HG02938 (cell line): ENCODE results near the gene SH3PXD2A.
"Not testable (repeated sequence)": the region's sequence is repeated elsewhere in the genome, so short reads cannot be mapped to it uniquely, and the experiment has no call there.

ENCODE experiments used
- ATAC-seq: cut with Tn5 transposase; IDR thresholded peaks from one replicate; pipeline ENCODE4 v1.9.1; 2021; ENCODE audit warnings: mild to moderate bottlenecking, moderate library complexity; ENCODE audit not compliant: unreplicated experiment

SH3PXD2A gene

DNA sequence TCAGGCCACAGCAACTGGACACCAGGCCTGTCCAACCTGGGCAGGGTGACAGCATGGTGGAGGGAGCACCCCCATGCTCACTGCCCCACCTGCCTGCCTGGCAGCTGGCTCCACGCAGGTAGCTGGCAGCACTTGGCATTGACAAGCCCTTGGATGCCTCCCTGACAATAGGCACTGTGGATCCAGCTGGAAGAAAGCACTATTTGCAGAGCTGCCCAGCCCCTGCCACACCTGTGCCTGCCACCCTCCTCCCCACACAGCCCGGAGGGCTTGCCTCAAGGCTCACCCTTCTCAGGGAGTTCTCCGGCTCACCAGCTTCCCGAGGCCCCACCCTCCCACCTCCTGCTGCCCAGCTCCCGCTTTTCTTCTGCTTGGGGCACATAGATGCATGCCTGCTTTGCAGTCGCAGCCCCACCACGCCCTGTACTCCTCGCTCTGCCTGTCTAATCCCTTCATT lies 201.8 kb downstream of the SH3PXD2A start:
- ATAC-seq, result no peak

GRCh38 chr10:103652599-103653281 lies 202.6 kb downstream of the SH3PXD2A start:
- no peak for ATAC-seq

- ATAC-seq, result no peak
These were observed 203.4 kb downstream of the SH3PXD2A start for GRCh38 chr10:103651783-103652476.

GRCh38 chr10:103651333-103651732 lies 204.0 kb downstream of the SH3PXD2A start:
- ATAC-seq, result no peak

GRCh38 chr10:103649654-103650423 lies 205.5 kb downstream of the SH3PXD2A start:
- ATAC-seq, result no peak

DNA sequence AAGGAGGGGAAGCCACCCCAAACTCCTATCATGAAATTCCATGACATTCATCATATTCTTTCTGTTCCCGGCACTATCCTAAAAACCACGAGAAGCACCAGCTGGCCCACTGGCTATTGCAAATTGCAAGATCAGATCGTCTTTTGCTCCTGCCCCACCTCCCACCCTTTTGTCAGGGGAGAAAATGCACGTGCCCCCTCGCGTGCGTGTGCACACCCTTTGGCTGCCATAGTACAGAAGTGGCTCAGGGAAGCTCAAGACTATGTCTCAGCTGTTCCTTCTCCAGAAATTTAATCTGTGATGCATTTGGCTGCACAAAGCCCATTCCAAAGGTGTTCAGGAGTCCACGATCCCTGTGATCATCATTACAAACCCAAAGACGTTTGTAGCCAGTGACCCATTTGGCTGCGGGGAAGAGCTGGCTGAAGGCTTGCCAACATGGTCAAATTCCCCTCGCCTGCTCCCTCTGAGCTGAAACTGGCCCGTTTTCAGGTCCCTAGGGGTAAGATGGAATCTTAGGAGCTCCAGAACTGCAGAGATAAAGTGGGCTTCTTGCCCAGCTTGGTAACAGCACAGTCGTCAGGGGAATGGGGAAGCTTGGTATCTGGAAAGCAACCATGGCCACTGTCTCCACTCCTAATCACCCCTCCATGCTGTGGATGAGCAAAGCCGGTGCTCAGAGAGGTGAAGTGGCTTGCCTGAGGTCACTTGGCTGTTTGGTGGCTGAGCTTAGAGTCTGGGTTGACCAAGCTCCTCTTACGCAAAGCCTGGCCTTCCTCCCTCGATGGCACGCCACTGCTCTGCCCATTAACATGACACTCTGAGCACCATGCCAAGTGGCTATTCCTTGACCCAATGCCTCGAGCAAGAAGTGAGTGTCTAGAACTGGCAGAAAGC lies 206.5 kb downstream of the SH3PXD2A start:
- no peak for ATAC-seq

DNA sequence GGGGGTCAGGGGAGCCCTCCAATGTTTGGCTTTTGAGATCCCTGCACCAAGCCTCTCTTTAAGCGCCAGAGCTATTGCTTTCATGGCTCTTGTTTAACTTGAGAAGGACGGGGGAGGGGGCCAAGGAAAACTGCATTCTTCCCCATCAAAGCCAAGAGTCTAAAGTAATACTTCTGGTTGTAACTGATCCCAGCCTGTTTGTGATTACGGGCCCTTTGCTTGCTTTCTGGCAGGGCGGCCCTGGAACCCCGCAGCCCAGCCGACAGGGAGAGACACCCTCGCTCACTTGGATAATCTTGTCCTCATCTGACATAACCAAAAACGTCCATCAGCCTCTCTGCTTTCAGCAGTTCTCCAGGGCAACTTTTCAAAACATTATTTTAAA lies 207.1 kb downstream of the SH3PXD2A start:
- ATAC-seq, result no peak

DNA sequence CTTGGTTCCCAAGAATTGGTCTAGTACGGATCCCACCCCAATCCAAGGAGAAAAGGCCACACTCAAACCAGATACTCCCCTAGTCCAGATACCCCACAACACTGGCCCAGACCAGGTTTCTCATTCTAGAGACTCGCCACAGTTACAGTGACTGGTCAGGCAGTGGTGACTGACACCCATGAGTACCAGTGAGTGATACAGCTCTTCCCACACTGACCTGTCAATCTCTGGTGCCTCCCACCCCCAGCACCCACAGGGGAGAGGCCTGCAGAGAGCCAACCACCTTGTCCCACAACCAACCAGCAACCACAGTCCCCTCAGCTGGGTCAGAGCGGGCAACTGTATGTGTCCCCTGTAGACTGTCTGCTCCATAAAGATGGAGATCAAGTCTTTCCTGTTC lies 209.1 kb downstream of the SH3PXD2A start:
- no peak for ATAC-seq

- no peak for ATAC-seq
These were observed 210.0 kb downstream of the SH3PXD2A start for GRCh38 chr10:103645141-103646054.

GRCh38 chr10:103643381-103643780 lies 212.0 kb downstream of the SH3PXD2A start:
- no peak for ATAC-seq

DNA sequence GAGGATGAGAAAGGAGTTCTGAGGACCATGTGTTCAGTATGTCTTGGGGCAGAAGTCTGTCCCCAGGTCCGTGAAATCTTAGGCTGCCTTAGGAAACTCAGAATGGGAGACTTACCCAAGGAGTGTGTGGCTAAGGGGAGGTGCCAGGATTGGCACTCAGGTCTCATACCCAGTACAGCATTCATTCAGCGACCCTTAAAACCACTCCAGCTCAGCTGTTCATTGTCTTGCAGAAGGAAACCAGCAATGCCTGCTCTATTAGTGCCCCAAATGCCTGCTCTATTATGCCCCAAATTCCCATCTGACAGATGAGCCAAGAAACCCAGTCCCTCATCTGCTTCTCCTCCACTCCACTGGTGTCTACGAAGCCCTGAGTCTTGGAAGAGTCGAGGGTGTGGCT lies 214.1 kb downstream of the SH3PXD2A start:
- ATAC-seq, result no peak

DNA sequence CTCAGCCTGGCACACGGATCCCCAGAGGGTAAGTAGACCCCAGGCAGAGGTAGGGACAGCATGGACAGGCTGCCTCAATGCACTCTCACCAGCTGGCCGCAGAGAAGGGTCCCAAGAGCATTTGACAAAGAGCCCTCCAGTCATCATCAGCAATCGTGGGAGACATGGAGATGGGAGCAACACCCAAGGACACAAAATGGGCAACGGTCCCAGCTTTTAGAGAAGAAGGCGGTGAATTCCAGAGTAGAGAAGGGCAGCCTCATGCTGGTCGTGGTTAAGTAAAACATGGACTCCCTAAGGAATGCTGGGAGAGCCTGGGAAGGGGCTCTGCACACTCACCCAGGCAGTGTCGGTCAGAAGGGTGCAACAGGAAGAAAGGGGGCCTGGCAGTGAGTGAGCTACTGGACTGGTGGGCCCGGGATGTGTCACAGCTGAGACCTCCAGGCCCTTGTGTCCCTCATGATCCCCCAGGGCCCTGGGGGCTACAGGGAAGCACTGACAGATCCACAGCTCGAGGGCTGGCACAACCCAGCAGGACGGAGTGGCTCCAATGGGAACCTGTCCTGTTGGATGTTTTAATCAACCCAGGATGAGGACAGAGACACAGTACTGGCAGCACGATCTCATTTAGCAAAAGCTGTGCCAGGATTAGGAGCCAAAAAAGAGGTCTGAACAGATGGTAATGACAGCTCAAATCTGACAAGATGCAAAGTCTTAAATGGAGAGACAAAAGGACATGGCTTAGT lies 214.8 kb downstream of the SH3PXD2A start:
- ATAC-seq, result no peak

DNA sequence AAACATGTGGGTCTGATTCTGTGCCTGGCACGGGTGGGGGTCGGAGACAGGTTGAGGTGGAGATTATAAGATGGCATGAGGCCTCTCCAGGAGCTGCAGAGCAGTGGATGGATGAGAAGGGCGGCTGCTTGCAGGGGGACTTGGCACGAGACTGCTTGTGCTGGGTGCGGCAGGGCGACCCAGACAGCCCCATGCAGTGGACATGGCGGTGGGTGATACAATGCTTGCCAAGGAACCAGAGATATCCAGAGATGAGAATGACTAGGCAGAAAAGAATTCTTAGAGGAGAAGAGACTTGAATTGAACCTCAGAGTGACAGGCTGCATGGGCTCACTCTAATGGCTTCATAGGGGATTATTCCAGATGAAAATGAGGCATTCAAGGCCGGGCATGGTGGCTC lies 216.4 kb downstream of the SH3PXD2A start:
- no peak for ATAC-seq

DNA sequence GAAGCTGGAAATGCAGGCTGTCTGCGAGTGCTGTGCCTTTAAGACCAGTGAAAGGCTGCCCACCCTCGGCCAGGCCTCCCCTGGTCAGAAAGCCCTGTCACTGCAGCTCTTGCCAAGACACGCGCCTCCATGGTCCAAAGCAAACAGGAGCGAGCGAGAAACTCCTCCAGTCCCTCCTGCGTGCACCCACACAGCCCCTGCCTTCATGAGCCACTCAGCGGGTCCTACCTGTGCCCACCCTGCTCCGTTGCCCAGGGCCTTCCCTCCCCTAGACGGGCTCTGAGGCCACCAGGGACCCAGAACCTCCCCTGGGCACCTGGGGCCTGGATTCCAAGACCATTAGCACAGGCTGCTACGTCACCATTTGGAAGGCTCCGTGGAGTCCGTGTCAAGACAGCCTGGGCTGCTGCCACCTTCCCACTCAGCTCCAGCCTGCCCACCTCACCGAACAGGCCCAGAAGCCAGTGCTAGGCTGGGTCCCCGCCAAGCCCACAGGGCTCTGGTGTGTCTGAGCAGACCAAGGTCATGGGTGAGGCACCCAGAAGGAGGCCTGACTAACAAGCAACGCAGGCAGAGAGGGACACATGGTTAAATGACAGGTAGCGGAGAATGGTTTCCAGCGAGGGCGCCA lies 217.3 kb downstream of the SH3PXD2A start:
- ATAC-seq, result no peak

- ATAC-seq, result no peak
These were observed 218.4 kb downstream of the SH3PXD2A start for GRCh38 chr10:103637011-103637410.

GRCh38 chr10:103636492-103636891 lies 218.9 kb downstream of the SH3PXD2A start:
- no peak for ATAC-seq

DNA sequence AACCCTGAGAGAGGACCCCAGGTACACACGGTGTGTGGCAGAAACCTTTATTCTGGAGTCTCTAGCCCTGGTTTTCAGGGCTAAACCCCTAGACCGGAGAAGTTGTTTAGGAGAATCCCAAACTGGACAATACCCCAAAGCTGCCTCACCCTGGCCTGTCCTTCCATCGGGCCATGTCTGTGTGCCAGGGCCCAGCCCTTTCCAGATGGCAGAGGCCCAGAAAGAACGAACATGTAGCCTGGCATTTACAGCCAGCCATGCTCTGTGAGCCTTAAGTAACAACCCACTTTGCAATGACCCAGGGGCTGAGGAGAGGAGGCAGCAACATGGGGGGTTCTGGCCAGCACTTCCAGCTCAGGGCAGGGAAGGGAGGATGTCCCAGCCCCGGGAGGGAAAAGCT lies 219.8 kb downstream of the SH3PXD2A start:
- no peak for ATAC-seq

DNA sequence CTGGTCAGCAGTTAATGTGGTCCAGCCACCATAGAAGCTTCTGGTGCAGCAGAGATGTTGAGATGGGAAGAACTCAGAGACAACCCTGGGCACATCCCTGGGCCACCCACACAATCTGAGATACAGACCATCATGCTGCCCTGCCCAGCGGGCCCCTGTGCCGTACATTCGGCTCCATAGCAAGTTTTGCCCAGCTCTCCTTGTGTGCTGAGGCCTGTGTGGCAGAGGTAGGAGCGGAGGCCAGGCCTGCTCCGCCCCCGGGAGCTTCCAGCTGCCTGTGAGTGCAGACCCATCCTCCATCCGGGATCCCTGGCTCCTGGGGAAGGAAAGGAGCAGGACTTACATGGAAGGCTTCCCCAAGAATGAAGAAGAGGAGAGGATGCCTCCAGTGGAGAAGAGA lies 221.5 kb downstream of the SH3PXD2A start:
- no peak for ATAC-seq

DNA sequence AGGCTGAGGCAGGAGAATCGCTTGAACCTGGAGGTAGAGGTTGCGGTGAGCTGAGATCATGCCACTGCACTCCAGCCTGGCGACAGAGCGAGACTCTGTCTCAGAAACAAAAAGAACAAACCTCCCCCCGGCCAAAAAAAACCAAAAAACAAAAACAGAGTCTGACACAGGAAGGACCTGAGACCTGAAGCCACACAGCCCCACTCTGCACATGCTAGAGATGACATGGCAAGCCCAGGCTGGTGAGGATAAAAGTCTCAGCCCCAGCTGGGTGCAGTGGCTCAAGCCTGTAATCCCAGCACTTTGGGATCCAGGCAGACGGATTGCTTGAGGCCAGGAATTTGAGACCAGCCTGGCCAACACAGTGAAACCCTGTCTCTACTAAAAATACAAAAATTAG lies 222.5 kb downstream of the SH3PXD2A start:
- not testable (repeated sequence) for ATAC-seq
